ENCODE data around the gene C1orf21.

C1orf21 gene

GRCh38 chr1:184485751-184486723, 99.2 kb downstream of the C1orf21 start:
- no peak for DNase-seq (ENCODE audit: low spot score)

GRCh38 chr1:184486761-184487445, 100.1 kb downstream of the C1orf21 start:
- DNase-seq (ENCODE audit: low spot score): no peak

- DNase-seq (ENCODE audit: low spot score): no peak
These were observed 100.8 kb downstream of the C1orf21 start for GRCh38 chr1:184487531-184488193.

GRCh38 chr1:184489908-184490307, 103.1 kb downstream of the C1orf21 start:
- DNase-seq (ENCODE audit: low spot score): no peak

- no peak for DNase-seq (ENCODE audit: low spot score)
These were observed 105.7 kb downstream of the C1orf21 start for GRCh38 chr1:184492536-184492935.

- DNase-seq (ENCODE audit: low spot score): no peak
These were observed 107.2 kb downstream of the C1orf21 start for GRCh38 chr1:184493987-184494388.

GRCh38 chr1:184494929-184495328, 108.1 kb downstream of the C1orf21 start:
- DNase-seq (ENCODE audit: low spot score): no peak

GRCh38 chr1:184497959-184498723, 111.3 kb downstream of the C1orf21 start:
- DNase-seq (ENCODE audit: low spot score): no peak

DNA sequence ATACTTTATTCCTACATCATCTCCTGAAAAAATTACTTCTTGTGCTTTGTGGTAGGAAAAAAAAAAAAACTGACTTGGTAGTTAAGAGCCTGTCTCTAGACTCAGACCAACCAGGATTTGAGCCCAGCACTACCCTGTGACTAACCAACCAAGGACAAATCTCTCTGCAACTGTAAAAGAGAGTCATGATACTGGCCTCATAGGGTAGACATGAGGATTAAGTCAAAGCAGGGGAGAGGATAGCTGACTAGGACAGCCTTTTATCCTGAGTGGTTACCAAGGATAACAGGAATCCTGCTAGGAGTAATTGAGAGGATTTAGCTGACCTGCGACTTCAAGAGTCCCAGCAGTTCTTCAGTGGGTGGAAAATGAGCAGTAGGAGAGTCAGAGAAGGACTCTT, 112.8 kb downstream of the C1orf21 start:
- no peak for DNase-seq (ENCODE audit: low spot score)

GRCh38 chr1:184502161-184502560, 115.3 kb downstream of the C1orf21 start:
- DNase-seq (ENCODE audit: low spot score): no peak

GRCh38 chr1:184503221-184503749, 116.5 kb downstream of the C1orf21 start:
- DNase-seq (ENCODE audit: low spot score): no peak

DNA sequence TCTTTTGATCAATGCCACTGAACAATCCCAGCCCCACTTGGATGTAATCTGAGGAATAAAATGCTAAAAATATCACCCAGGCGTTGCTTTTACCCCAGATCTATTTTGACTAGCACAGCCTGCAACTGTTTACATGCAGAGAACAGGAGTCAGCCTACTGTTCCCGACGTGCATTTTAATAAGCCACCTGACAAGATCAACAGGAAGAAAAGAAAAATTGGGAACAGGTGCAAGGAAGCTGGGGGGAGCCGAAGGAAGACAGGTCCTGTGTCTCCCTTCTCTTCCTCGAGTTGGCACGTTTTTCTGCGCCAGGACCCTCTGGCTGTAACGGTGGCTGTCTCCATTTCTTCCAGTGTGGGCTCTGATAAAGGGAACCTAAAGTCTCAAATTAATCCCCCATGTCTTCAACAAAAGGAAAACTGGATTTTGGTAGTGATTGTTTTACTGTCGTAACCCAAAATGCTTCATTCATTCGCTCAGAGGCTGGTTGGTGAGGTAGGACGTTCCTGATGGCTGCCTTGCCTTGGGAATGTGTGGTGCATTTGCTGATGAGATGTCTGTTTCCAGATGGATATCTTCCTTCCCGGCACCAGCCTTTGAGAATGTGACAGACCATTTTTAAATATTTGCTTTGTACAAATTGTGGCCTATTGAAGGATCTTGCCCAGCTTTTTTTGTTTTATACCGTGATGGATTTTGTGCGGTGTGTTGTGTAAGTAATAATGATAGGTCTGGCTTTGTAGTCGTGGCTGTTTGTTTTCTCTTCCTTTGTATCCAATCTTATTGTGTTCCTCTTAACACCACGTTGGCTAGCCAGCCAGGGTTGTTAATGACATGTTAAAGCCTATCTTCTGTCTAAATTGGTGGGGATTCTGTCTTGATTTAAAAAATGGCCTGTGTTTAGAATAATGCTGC, 117.5 kb downstream of the C1orf21 start:
- DNase-seq (ENCODE audit: low spot score): no peak

DNA sequence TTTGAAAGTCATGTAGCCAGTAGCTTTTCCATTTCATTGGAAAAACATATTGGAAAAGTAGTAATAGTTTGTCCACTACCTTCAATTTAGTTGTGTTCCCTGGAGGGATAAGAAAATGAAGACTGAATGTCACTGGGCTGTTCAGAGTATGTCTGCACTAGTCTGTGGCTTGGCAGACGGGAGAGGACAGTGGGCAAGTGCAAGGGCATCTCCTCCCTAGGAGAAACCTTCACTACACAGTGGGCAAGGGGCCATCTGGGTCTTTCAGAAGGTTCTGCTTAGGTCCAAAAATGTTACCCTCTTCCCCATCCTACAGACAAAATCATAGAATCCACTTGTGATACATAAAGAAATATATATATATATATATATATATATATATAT, 118.1 kb downstream of the C1orf21 start:
- DNase-seq (ENCODE audit: low spot score): no peak

DNA sequence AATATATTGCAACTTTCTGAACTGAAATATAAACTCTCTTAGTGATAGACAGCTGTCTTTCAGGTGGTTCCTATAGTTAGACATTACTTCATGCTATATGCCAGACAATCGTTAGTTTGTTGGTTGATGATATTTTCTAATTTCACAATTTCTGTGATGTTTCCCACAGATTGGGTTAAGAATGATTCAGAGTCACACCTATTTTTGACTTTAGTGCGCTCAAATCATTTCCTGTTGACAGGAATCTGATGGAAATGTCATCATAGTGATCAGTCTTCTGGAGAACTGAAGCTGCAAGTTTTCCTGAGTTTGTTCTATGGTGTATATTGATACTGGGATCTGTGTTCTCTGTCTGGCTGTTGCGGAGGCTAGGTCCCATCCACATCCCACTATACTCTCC, 119.7 kb downstream of the C1orf21 start:
- no peak for DNase-seq (ENCODE audit: low spot score)

DNA sequence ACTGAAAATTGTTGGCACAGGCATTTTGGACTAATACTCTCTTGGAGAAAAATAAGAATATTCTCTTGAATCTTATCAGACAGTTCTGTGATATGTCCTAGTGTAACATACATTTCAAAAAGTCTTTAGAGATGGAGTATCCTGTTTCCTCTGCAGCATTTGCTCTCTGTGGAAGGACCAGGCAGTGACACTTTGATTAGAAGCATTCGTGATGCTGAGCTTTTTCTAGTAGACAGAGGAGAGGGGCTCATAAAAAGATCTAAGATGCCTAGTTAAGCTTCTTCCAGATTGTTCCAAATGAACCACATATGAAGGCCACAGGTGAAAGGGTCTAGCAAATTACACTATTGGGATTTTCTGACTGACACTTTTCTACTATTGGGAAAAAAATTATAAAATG, 120.3 kb downstream of the C1orf21 start:
- DNase-seq (ENCODE audit: low spot score): no peak

- no peak for DNase-seq (ENCODE audit: low spot score)
These were observed 120.9 kb downstream of the C1orf21 start for GRCh38 chr1:184507604-184508280.

DNA sequence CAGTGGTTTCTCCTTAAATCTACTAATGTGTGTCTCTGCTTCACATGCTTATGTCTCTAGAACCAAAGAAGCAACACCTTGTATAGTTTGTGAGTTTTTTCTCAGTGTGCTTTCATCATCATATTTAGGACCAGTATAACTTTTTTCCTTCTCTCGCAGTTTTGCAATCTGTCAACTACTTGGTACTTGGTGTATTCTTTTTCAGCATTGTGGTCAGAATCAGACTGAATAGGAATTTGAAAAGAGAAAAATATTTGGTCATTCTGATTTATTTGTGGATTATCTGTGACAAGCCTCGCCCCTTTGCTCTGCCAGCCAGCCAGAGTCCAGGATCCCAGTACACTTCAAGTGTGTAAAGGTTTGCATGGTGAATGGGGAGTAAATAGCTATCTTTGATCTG, 122.3 kb downstream of the C1orf21 start:
- no peak for DNase-seq (ENCODE audit: low spot score)

- no peak for DNase-seq (ENCODE audit: low spot score)
These were observed 123.3 kb downstream of the C1orf21 start for GRCh38 chr1:184510110-184510509.

GRCh38 chr1:184512724-184513123, 125.9 kb downstream of the C1orf21 start:
- no peak for DNase-seq (ENCODE audit: low spot score)

DNA sequence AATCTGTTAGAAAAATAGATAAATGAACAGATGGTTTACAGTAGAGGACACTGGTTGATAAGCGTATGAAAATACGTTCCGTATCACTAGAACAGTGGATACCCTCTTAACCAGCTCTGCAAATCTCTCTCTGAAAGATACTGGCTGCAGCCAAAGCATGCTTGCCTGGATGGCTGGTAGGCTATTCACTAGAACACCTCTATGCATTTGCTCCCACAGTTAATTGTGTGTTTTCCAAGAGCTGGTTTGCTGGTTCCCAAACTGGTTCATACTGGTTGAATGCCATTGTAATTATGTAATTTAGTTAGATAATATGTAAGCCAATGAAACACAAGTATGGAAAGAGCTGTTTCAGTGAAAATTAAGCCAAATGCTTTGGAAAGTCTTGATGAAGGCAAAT, 126.6 kb downstream of the C1orf21 start:
- DNase-seq (ENCODE audit: low spot score): no peak
